Nephron (organoid): ENCODE data around the gene UBAC1.
A peak's percentile ranks its signal among the peaks of the same experiment; 100 is the strongest.

Experiments used
- H3K27ac Mint-ChIP-seq, 3 experiments: 2 replicates each; pipeline ENCODE4 v1.8.0; 2020; ENCODE audit warnings: mixed read lengths in 3 of 3, mild to moderate bottlenecking in 2 of 3, moderate library complexity in 1 of 3
- H3K27me3 Mint-ChIP-seq: 2 replicates; pipeline ENCODE4 v1.8.0; 2021; ENCODE audit warnings: low read depth, mild to moderate bottlenecking, moderate library complexity, mixed read lengths
- H3K36me3 Mint-ChIP-seq: 2 replicates; pipeline ENCODE4 v1.8.0; 2020; ENCODE audit warnings: low read depth, mixed read lengths
- H3K4me1 Mint-ChIP-seq: 2 replicates; pipeline ENCODE4 v1.8.0; 2020; ENCODE audit warnings: mixed read lengths
- H3K4me3 Mint-ChIP-seq, 3 experiments: 2 replicates each; pipeline ENCODE4 v1.8.0; 2020; ENCODE audit warnings: mild to moderate bottlenecking in 3 of 3, mixed read lengths in 3 of 3, moderate library complexity in 2 of 3
- H3K9me3 Mint-ChIP-seq: 2 replicates; pipeline ENCODE4 v1.8.0; 2020; ENCODE audit warnings: mixed read lengths
- CTCF ChIP-seq, 3 experiments: fragments of 200-600 bp; sonication (generic); IDR thresholded peaks; one replicate each; pipeline ENCODE4 v1.5.0; 2021; ENCODE audit warnings: antibody characterized with exemption in 3 of 3; ENCODE audit not compliant: unreplicated experiment in 3 of 3

Gene UBAC1

GRCh38 chr9:135891027-135891631, 70.0 kb downstream of the UBAC1 start:
- Mint-ChIP-seq H3K4me3 (peak overlapping the region in 2 of 3 experiments; percentile 26 to 54), H3K36me3 (peaks cover 30% of the 10 kb centered on the region), H3K27me3 (peaks cover 3% of the 10 kb centered on the region), H3K4me1 (peaks cover 55% of the 10 kb centered on the region), H3K27ac (peak overlapping the region; percentile 74 to 88 (median 87)), H3K9me3 (peaks cover 29% of the 10 kb centered on the region)
- no peak for TF ChIP-seq CTCF (IDR thresholded peaks at IDR 0.05; ENCODE audit: unreplicated experiment in 3 of 3)

- TF ChIP-seq CTCF (IDR thresholded peaks at IDR 0.05; ENCODE audit: unreplicated experiment in 3 of 3), result no peak
- Mint-ChIP-seq H3K36me3 (peaks cover 23% of the 10 kb centered on the region), H3K4me3 (peak overlapping the region in 2 of 3 experiments; percentile 26 to 54), H3K27ac (peak overlapping the region; percentile 74 to 88 (median 87)), H3K27me3 (peaks cover 3% of the 10 kb centered on the region), H3K9me3 (peaks cover 22% of the 10 kb centered on the region), H3K4me1 (peaks cover 60% of the 10 kb centered on the region)
These were observed 70.8 kb downstream of the UBAC1 start for GRCh38 chr9:135890190-135891026.

- H3K27me3 Mint-ChIP-seq, result peaks cover 3% of the 10 kb centered on the region
- TF ChIP-seq CTCF (IDR thresholded peaks at IDR 0.05; ENCODE audit: unreplicated experiment in 3 of 3), result no peak
- peaks cover 65% of the 10 kb centered on the region for H3K4me1 Mint-ChIP-seq
- no peak overlapping the region for H3K4me3 Mint-ChIP-seq
- H3K27ac Mint-ChIP-seq, result peak overlapping the region; percentile 41 to 75 (median 56)
- peaks cover 16% of the 10 kb centered on the region for H3K36me3 Mint-ChIP-seq
- H3K9me3 Mint-ChIP-seq, result peaks cover 14% of the 10 kb centered on the region
These were observed 71.5 kb downstream of the UBAC1 start for GRCh38 chr9:135889564-135890189.

GRCh38 chr9:135888766-135889394, 72.3 kb downstream of the UBAC1 start:
- peak overlapping the region; percentile 41 to 75 (median 56) for H3K27ac Mint-ChIP-seq

More at GRCh38 chr9:135888766-135889394, 72.3 kb downstream of the UBAC1 start:
- Mint-ChIP-seq H3K27me3 (peaks cover 3% of the 10 kb centered on the region), H3K4me3 (no peak overlapping the region), H3K9me3 (peaks cover 10% of the 10 kb centered on the region), H3K36me3 (peaks cover 11% of the 10 kb centered on the region), H3K4me1 (peaks cover 72% of the 10 kb centered on the region)
- TF ChIP-seq CTCF (IDR thresholded peaks at IDR 0.05; ENCODE audit: unreplicated experiment in 3 of 3), result no peak
